SK-N-MC (cell line): ENCODE results near the gene APRT.

Experiments
- EZH2 ChIP-seq: fragments of 200-600 bp; sonication (generic); IDR thresholded peaks from one replicate; pipeline ENCODE4 v1.6.1; 2017; ENCODE audit warnings: antibody characterized with exemption
- POLR2AphosphoS5 ChIP-seq: IDR thresholded peaks from 2 replicates; pipeline ENCODE4 v1.6.1; 2012; ENCODE audit warnings: mild to moderate bottlenecking, low read depth, low read length, borderline replicate concordance

DNA sequence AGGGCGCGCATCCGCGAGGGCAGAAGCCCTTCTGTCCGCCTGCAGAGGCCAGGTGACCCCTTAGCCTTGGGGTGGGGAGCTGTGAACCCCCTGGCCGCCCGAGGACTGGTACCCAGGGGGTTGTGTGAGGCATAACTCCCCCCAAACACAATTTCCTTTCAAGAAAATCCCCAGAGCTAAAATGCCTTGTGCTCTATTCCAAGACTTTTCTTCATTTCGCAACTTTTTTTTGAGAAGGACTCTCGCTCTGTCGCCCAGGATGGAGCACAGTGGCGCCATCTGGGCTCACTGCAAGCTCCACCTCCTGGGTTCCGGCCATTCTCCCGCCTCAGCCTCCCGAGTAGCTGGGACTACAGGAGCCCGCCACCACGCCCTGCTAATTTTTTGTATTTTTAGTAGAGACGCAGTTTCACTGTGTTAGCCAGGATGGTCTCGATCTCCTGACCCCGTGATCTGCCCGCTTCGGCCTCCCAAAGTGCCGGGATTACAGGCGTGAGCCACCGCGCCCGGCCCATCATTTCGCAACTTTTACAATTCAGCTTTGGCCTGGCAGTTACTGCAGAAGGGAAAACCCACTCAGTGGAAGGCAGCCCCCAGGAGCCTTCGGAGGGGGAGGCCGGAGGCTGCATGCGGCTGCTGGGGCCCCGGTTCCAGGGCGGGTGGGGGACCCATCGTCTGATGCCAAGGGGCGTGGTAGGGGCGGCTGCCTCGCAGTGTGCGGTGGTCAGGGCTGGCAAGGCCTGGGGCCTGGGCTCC lies 963 bp upstream of the APRT start:
- no peak for TF ChIP-seq EZH2
- TF ChIP-seq POLR2AphosphoS5, result no peak
